HG02678 (cell line): ENCODE data around the gene TRAF3.

Experiments
- ATAC-seq: cut with Tn5 transposase; IDR thresholded peaks from one replicate; pipeline ENCODE4 v1.9.1; 2021; ENCODE audit warnings: mild to moderate bottlenecking, moderate library complexity; ENCODE audit not compliant: unreplicated experiment

TRAF3 gene

GRCh38 chr14:102949062-102949800 lies 172.0 kb downstream of the TRAF3 start:
- ATAC-seq = peak; percentile 63

- no peak for ATAC-seq
Observed at GRCh38 chr14:102949801-102950451, 172.7 kb downstream of the TRAF3 start.

GRCh38 chr14:102951034-102951433 lies 173.8 kb downstream of the TRAF3 start:
- no peak for ATAC-seq

- ATAC-seq = no peak
Observed at GRCh38 chr14:102951799-102952198, 174.6 kb downstream of the TRAF3 start.

GRCh38 chr14:102952276-102952675 lies 175.0 kb downstream of the TRAF3 start:
- ATAC-seq = no peak

- no peak for ATAC-seq
Observed at GRCh38 chr14:102953100-102953499, 175.9 kb downstream of the TRAF3 start.

GRCh38 chr14:102954081-102954789 lies 177.0 kb downstream of the TRAF3 start:
- no peak for ATAC-seq

GRCh38 chr14:102955636-102956408 lies 178.6 kb downstream of the TRAF3 start:
- ATAC-seq = no peak

- no peak for ATAC-seq
Observed at GRCh38 chr14:102957222-102957621, 180.0 kb downstream of the TRAF3 start.

GRCh38 chr14:102958461-102958860 lies 181.2 kb downstream of the TRAF3 start:
- ATAC-seq = no peak
